A549 (cell line): ENCODE results near the gene SSC4D. TPM values are rescaled to one million over a fixed set of nuclear protein-coding genes. Genes with fewer than 3 reads are reported as not detected.
"Not testable (repeated sequence)": the region's sequence is repeated elsewhere in the genome, so short reads cannot be mapped to it uniquely, and the experiment has no call there.

Experiments
- ATAC-seq, 2 experiments: fragments of 200-7000 bp in 1 of 2; fragments of >200 bp in 1 of 2; cut with Nextera tagmentation in 1 of 2; cut with Tn5 transposase in 1 of 2; 3 replicates each; pipeline versions ENCODE4 v1.8.0 to v1.9.1; 2018 to 2020; ENCODE audit warnings: mild to moderate bottlenecking in 1 of 2, moderate library complexity in 1 of 2
- CTCF ChIA-PET: fragments of 300-600 bp; sonication (Branson Sonifier 250); formaldehyde crosslinking; extraction: SDS; loops from one replicate; lab custom pipeline; 2021; ENCODE audit warnings: antibody characterized with exemption, inconsistent platforms; lab: Yijun Ruan, JAX
- POLR2A ChIA-PET: fragments of 350-600 bp; formaldehyde crosslinking; extraction: SDS; loops from one replicate; lab custom pipeline; 2021; ENCODE audit warnings: antibody characterized with exemption, inconsistent platforms; lab: Yijun Ruan, JAX
- DNase-seq, 2 experiments: peaks; one replicate each; pipeline versions ENCODE4 v3.0.0 to v3.0.0-alpha.2; 2011 to 2016; ENCODE audit warnings: low read depth in 1 of 2, low spot score in 1 of 2
- FAIRE-seq: peaks from 2 replicates; lab custom pipeline; 2011; peaks lifted over from hg19 to GRCh38; lab: Jason Lieb, UNC
- H3K27ac ChIP-seq, 2 experiments: fragments of >200 bp; sonication (Bioruptor Twin); formaldehyde crosslinking; 3 replicates each; pipeline ENCODE4 v1.5.1; 2016 to 2017
- H3K4me1 ChIP-seq: fragments of >200 bp; sonication (Bioruptor Twin); formaldehyde crosslinking; 3 replicates; pipeline ENCODE4 v1.6.1; 2016
- H3K4me2 ChIP-seq: fragments of >200 bp; sonication (Bioruptor Twin); formaldehyde crosslinking; 3 replicates; pipeline ENCODE4 v1.6.1; 2016
- H3K4me3 ChIP-seq: fragments of >200 bp; sonication (Bioruptor Twin); formaldehyde crosslinking; 3 replicates; pipeline ENCODE4 v1.5.1; 2016
- H3K9me3 ChIP-seq: fragments of >200 bp; sonication (Bioruptor Twin); formaldehyde crosslinking; 3 replicates; pipeline ENCODE4 v1.6.1; 2016
- CHD4 ChIP-seq: fragments of 200-600 bp; sonication (generic); IDR thresholded peaks from 2 replicates; pipeline ENCODE4 v1.6.1; 2016; ENCODE audit warnings: antibody characterized with exemption, mild to moderate bottlenecking, borderline replicate concordance
- EHF ChIP-seq: fragments of 250-450 bp; sonication (Bioruptor Pico); IDR thresholded peaks from 2 replicates; pipeline ENCODE4 v1.5.0; 2020; ENCODE audit warnings: mild to moderate bottlenecking
- EHMT2 ChIP-seq: fragments of 200-600 bp; sonication (generic); IDR thresholded peaks from 2 replicates; pipeline ENCODE4 v1.6.1; 2016; ENCODE audit warnings: antibody characterized with exemption, low read depth, mild to moderate bottlenecking, moderate library complexity
- FOSL2 ChIP-seq, 2 experiments: fragments of 450-650 bp in 1 of 2; fragments of >200 bp in 1 of 2; sonication (Bioruptor Twin) in 1 of 2; formaldehyde crosslinking; IDR thresholded peaks; 2 replicates each; pipeline versions ENCODE4 v1.5.0 to v1.6.1; 2016 to 2020; ENCODE audit warnings: mild to moderate bottlenecking in 1 of 2, moderate library complexity in 1 of 2
- HEYL ChIP-seq: fragments of 250-450 bp; sonication (Bioruptor Pico); IDR thresholded peaks from 2 replicates; pipeline ENCODE4 v1.8.0; 2021; ENCODE audit warnings: mild to moderate bottlenecking, moderate library complexity
- HOXA7 ChIP-seq: fragments of 250-450 bp; sonication (Bioruptor Pico); IDR thresholded peaks from 2 replicates; pipeline ENCODE4 v1.5.0; 2020; ENCODE audit warnings: mild to moderate bottlenecking, moderate library complexity
- JUN ChIP-seq, 2 experiments: fragments of >200 bp; sonication (Bioruptor Twin); formaldehyde crosslinking; IDR thresholded peaks; 2 replicates in 1 of 2; 3 replicates in 1 of 2; pipeline ENCODE4 v1.6.1; 2016 to 2017
- MAFK ChIP-seq: fragments of 450-650 bp; IDR thresholded peaks from 2 replicates; pipeline ENCODE4 v1.6.1; 2014; ENCODE audit not compliant: partially characterized antibody
- NFE2L2 ChIP-seq: fragments of 150-350 bp; conservative IDR thresholded peaks from 2 replicates; pipeline ENCODE4 v1.6.1; 2014; ENCODE audit warnings: low read length
- POLR2AphosphoS2 ChIP-seq: conservative IDR thresholded peaks from 2 replicates; pipeline ENCODE4 v1.6.1; 2012; ENCODE audit warnings: low read length, improper control_type of control experiment, inconsistent platforms
- RARB ChIP-seq: fragments of 250-450 bp; sonication (Bioruptor Pico); IDR thresholded peaks from 2 replicates; pipeline ENCODE4 v1.8.0; 2021; ENCODE audit warnings: mild to moderate bottlenecking, moderate library complexity
- RFX5 ChIP-seq: fragments of 450-650 bp; IDR thresholded peaks from 2 replicates; pipeline ENCODE4 v1.7.1; 2014; ENCODE audit warnings: antibody characterized with exemption, mild to moderate bottlenecking, moderate library complexity
- RNF2 ChIP-seq: fragments of 200-600 bp; sonication (generic); IDR thresholded peaks from 2 replicates; pipeline ENCODE4 v1.6.1; 2016; ENCODE audit warnings: low read depth, mild to moderate bottlenecking, antibody characterized with exemption, moderate library complexity, borderline replicate concordance
- SREBF2 ChIP-seq: fragments of 450-650 bp; IDR thresholded peaks from 2 replicates; pipeline ENCODE4 v1.6.1; 2014; ENCODE audit warnings: mild to moderate bottlenecking, moderate library complexity
- TFCP2L1 ChIP-seq: fragments of 250-450 bp; sonication (Bioruptor Pico); IDR thresholded peaks from 2 replicates; pipeline ENCODE4 v1.5.0; 2021; ENCODE audit warnings: mild to moderate bottlenecking
- WGBS: methylation state at CpG from one replicate; pipeline ENCODE4 v1.1.6; 2017; ENCODE audit errors: missing lambda C conversion rate; 5-methylcytosine and 5-hydroxymethylcytosine counted together
- polyA plus RNA-seq, 4 experiments: library from polyadenylated mRNA; depleted of rRNA in 3 of 4; stranded (reverse); fragments of >200 nt; fragmentation: RNase III in 1 of 4; extraction: RNeasy Plus Mini Kit Qiagen cat#74134 plus additional on column Dnase treatment in 1 of 4; gene quantifications; 2 replicates in 3 of 4; 3 replicates in 1 of 4; pipeline ENCODE4 v1.2.3, GENCODE V29; 2011 to 2017
- TF ChIP-seq, protein P1 (sequence below): fragments of 250-450 bp; sonication (Bioruptor Pico); IDR thresholded peaks from 2 replicates; pipeline ENCODE4 v1.5.0; 2020; ENCODE audit warnings: low read depth, mild to moderate bottlenecking, moderate library complexity
- TF ChIP-seq, protein P2 (sequence below): fragments of 150-350 bp; IDR thresholded peaks from 2 replicates; pipeline ENCODE4 v1.6.1; 2014; ENCODE audit warnings: low read depth, mild to moderate bottlenecking, low read length
- TF ChIP-seq, protein P3 (sequence below): fragments of 450-650 bp; IDR thresholded peaks from 2 replicates; pipeline ENCODE4 v1.6.1; 2014; ENCODE audit warnings: antibody characterized with exemption

SSC4D gene
- polyA plus RNA-seq, 2 of the 4 experiments (the other 2 are of a cell fraction): 0.45 to 0.79 TPM

DNA sequence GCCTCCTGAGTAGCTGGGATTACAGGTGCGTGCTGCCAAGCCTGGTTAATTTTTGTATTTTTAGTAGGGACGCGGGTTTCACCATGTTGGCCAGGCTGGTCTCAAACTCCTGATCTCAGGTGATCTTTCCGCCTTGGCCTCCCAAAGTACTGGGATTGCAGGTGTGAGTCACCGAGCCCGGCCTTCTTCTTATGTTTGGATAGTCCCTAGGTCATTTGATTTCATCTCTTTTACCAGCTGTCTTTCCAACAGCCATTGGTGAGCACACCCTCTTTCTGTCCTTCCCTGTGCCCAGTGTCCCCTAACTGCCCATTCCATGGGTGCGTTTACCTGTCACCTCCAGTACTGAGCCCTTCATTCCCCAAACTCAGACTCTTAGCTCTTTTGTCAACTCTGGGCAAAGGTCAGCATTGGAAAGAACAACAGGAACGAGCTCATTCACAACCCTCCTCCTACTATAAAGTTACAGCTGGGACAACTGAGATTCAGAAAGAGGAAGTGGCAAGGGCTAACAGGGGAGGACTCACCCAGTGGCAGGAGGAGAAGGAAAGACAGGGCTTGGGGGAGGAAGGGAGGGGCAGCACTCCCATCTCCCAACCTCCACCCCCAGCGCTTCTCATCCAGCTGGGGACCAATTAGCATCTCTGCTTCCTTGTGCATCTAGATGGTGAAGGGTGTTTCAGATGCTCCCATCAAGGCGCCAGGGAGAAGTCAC lies 5.6 kb downstream of the SSC4D start:
- ATAC-seq (peak in 1 of 2 experiments; percentile 22; a peak in 3 of 6 replicates), FAIRE-seq (no peak), DNase-seq (no peak)
- H3K27ac ChIP-seq: peak overlapping the region in 1 of 2 experiments; percentile 37; a peak in 1 of 6 replicates
- POLR2A ChIA-PET: no interaction called here
- no peaks in the 10 kb centered on the region for H3K9me3 ChIP-seq
- CTCF ChIA-PET: no interaction called here
- WGBS: 75% methylated on average over 10 of the region's 10 CpGs
- TF ChIP-seq HEYL (CRISPR knock-in tag): no peak
- TF ChIP-seq RARB (CRISPR knock-in tag): no peak
- no peak for TF ChIP-seq HOXA7 (CRISPR knock-in tag)
- no peak for TF ChIP-seq FOSL2 (IDR thresholded peaks at IDR 0.05)
- TF ChIP-seq FOSL2 (CRISPR knock-in tag; IDR thresholded peaks at IDR 0.05): peak; percentile 25
- TF ChIP-seq EHMT2: no peak
- no peak for TF ChIP-seq JUN (IDR thresholded peaks at IDR 0.05)
- no peak overlapping the region for H3K4me3 ChIP-seq
- 0 out of 3 replicates have a peak overlapping the region, but pooled peaks have one; percentile 7 for H3K4me2 ChIP-seq
- H3K4me1 ChIP-seq: peaks cover 12% of the 10 kb centered on the region; the same call in 2 of the 3 replicates

DNA sequence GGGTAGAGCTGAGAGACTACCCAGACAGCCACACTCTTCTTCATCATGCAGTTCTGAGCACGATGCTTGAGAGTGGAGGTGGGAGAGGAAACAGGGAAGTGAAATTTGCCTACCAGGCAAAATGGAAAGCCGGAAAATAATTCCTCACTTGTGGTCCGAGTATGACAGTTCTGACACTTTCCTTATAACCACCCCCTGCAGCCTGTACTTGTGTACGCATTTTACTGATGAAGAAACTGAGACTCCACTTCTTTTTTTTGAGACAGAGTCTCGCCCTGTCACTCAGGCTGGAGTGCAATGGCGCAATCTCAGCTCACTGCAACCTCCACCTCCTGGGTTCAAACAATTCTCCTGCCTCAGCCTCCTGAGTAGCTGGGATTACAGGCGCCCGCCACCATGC lies 6.4 kb downstream of the SSC4D start:
- H3K9me3 ChIP-seq, H3K4me3 ChIP-seq, CTCF ChIA-PET, POLR2A ChIA-PET, H3K4me2 ChIP-seq, FAIRE-seq, ATAC-seq, DNase-seq, H3K27ac ChIP-seq: not testable (repeated sequence)
- H3K4me1 ChIP-seq: peaks cover 16% of the 10 kb centered on the region; the same call in 2 of the 3 replicates
- TF ChIP-seq MAFK: peak; percentile 65
- 88% methylated on average over 8 of the region's 8 CpGs for WGBS

- Histone ChIP-seq H3K27ac (no peak overlapping the region), H3K4me3 (no peak overlapping the region), H3K9me3 (no peaks in the 10 kb centered on the region), H3K4me2 (no peak overlapping the region), H3K4me1 (peaks cover 30% of the 10 kb centered on the region)
- DNase-seq (no peak), FAIRE-seq (no peak), ATAC-seq (no peak)
- ChIA-PET POLR2A (no interaction called here), CTCF (interaction anchor here (0.6 kb wide), 1 partner anchor 329 kb away, joined by 3 read pairs; no protein-coding TSS in a partner anchor)
- WGBS: 96% methylated on average over 17 of the region's 23 CpGs
- TF ChIP-seq, protein P1, sequence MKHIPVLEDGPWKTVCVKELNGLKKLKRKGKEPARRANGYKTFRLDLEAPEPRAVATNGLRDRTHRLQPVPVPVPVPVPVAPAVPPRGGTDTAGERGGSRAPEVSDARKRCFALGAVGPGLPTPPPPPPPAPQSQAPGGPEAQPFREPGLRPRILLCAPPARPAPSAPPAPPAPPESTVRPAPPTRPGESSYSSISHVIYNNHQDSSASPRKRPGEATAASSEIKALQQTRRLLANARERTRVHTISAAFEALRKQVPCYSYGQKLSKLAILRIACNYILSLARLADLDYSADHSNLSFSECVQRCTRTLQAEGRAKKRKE: no peak
- TF ChIP-seq TFCP2L1 (CRISPR knock-in tag) (no peak), RFX5 (no peak), EHF (CRISPR knock-in tag) (no peak), RNF2 (no peak), SREBF2 (no peak), POLR2AphosphoS2 (no peak), CHD4 (no peak), NFE2L2 (no peak)
- TF ChIP-seq, protein P2, sequence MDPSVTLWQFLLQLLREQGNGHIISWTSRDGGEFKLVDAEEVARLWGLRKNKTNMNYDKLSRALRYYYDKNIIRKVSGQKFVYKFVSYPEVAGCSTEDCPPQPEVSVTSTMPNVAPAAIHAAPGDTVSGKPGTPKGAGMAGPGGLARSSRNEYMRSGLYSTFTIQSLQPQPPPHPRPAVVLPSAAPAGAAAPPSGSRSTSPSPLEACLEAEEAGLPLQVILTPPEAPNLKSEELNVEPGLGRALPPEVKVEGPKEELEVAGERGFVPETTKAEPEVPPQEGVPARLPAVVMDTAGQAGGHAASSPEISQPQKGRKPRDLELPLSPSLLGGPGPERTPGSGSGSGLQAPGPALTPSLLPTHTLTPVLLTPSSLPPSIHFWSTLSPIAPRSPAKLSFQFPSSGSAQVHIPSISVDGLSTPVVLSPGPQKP: no peak
- TF ChIP-seq, protein P3, sequence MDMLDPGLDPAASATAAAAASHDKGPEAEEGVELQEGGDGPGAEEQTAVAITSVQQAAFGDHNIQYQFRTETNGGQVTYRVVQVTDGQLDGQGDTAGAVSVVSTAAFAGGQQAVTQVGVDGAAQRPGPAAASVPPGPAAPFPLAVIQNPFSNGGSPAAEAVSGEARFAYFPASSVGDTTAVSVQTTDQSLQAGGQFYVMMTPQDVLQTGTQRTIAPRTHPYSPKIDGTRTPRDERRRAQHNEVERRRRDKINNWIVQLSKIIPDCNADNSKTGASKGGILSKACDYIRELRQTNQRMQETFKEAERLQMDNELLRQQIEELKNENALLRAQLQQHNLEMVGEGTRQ: no peak
Observed at GRCh38 chr7:76400248-76400647, 9.2 kb downstream of the SSC4D start.
